Heart right ventricle (tissue), 16 donors: ENCODE results near the gene KRTAP20-3. TPM values are rescaled to one million over a fixed set of nuclear protein-coding genes. Genes with fewer than 3 reads are reported as not detected.

ENCODE experiments used
- ATAC-seq, 8 donors: fragments of 200-7000 bp; cut with Tn5 transposase; one replicate each; pipeline ENCODE4 v1.9.1; 2020; ENCODE audit warnings: mild to moderate bottlenecking in 8 of 8, moderate library complexity in 8 of 8, moderate number of reproducible peaks in 1 of 8
- DNase-seq, 2 donors: peaks; one replicate each; pipeline ENCODE4 v3.0.0-alpha.2; 2020
- H3K27ac ChIP-seq, 10 donors: fragments of 200-600 bp; sonication (generic) in 2 of 10; one replicate each; pipeline versions ENCODE4 v1.5.0 to v1.8.0; 2020 to 2022; ENCODE audit warnings: mild to moderate bottlenecking in 3 of 10
- H3K27me3 ChIP-seq, 7 donors: fragments of 200-600 bp; one replicate each; pipeline ENCODE4 v1.8.0; 2021 to 2022; ENCODE audit warnings: mild to moderate bottlenecking in 2 of 7
- H3K36me3 ChIP-seq, 9 donors: fragments of 200-600 bp; sonication (generic) in 1 of 9; one replicate each; pipeline versions ENCODE4 v1.5.0 to v1.8.0; 2020 to 2022; ENCODE audit warnings: mild to moderate bottlenecking in 2 of 9
- H3K4me1 ChIP-seq, 9 donors: fragments of 200-600 bp; sonication (generic) in 1 of 9; one replicate each; pipeline versions ENCODE4 v1.5.0 to v1.8.0; 2020 to 2022; ENCODE audit warnings: mild to moderate bottlenecking in 4 of 9
- H3K4me3 ChIP-seq, 10 donors: fragments of 200-600 bp; sonication (generic) in 2 of 10; one replicate each; pipeline versions ENCODE4 v1.5.0 to v1.8.0; 2020 to 2022; ENCODE audit warnings: mild to moderate bottlenecking in 7 of 10, moderate library complexity in 2 of 10
- H3K9me3 ChIP-seq, 11 donors: fragments of 200-600 bp in 10 of 11; sonication (generic) in 2 of 11; one replicate each; pipeline versions ENCODE4 v1.5.0 to v1.8.0; 2013 to 2022; ENCODE audit warnings: mild to moderate bottlenecking in 2 of 11, control low read depth in 1 of 11, moderate library complexity in 1 of 11
- CTCF ChIP-seq, 9 donors: fragments of 200-600 bp; sonication (generic) in 2 of 9; IDR thresholded peaks; one replicate each; pipeline versions ENCODE4 v1.5.0 to v1.8.0; 2021 to 2022; ENCODE audit warnings: antibody characterized with exemption in 9 of 9, mild to moderate bottlenecking in 5 of 9, moderate library complexity in 1 of 9
- WGBS, 2 donors: extraction: QIAGEN DNeasy Blood & Tissue Kit; methylation state at CpG; one replicate each; pipeline ENCODE4 v1.1.7; 2013; ENCODE audit warnings: inconsistent platforms in 1 of 2; 5-methylcytosine and 5-hydroxymethylcytosine counted together
- intact Hi-C, 10 donors: fragments of 100-400 bp; cut with DNase I; formaldehyde crosslinking; loops; one replicate each; pipeline versions ENCODE4 v1.11.1 to v1.14.2; 2022
- polyA plus RNA-seq, 2 donors: library from polyadenylated mRNA; stranded (reverse); fragments of 200-250 nt; gene quantifications; one replicate each; pipeline ENCODE4 v1.2.3, GENCODE V29; 2013
- total RNA-seq, 10 donors: library from RNA; stranded (reverse); fragmentation: NEBNext Ultra II Directional in 3 of 10; extraction: Animal tissue kit (Norgen Biotek cat#: 25700) in 3 of 10; gene quantifications; one replicate each; pipeline versions ENCODE4 v1.2.1 to v1.2.4, GENCODE V29; 2021 to 2023
- donor health status: Arrhythmogenic right ventricular cardiomyopathy.
- donor health status: ischemic (EF 13 %, LVEDD 7.1; RV severe dilation, severe dysfunction).
- donor health status: healthy with polysubstance abuse.
- donor health status: DM: no; HTN: yes; CAD: no.
- donor health status: DM: no; HTN: no; CAD: no.
- donor health status: ischemic (EF 25% LVEDD 6.9; RV normal size, moderate dysfunction).
- donor health status: ischemic (EF 25% LVEDD 5.7; RV mildly dilated, moderate dysfunction).
- donor health status: healthy.
- donor health status: DM: yes; HTN: yes; CAD: no.
- donor health status: Ischemic cardiomyopathy.
- donor health status: ischemic (EF 35%, LVEDD 5.7; RV mildly dilated, moderate dysfunction).
- donor health status: nonischemic (EF 11% LVEDD 7.7; RV severe dilation, severe dysfunction).
- donor health status: DM: yes; HTN: yes; CAD: no.
- donor health status: PGD.
- donor health status: ischemic (EF 29% LVEDD 5.4; RV normal size, mild dysfunction).
- donor health status: nonischemic (EF 23%, LVEDD 6.1; RV moderate dilation, normal function).

The KRTAP20-3 gene
- total and polyA plus RNA-seq, 12 donors, result not detected

GRCh38 chr21:30612132-30612531, 30.5 kb upstream of the KRTAP20-3 start:
- Histone ChIP-seq H3K36me3 (no peaks in the 10 kb centered on the region), H3K4me3 (no peak overlapping the region), H3K9me3 (peaks cover 0 to 12% (median 0%) of the 10 kb centered on the region in 11 donors), H3K27ac (no peak overlapping the region), H3K27me3 (no peaks in the 10 kb centered on the region), H3K4me1 (no peaks in the 10 kb centered on the region)
- ATAC-seq (no peak), DNase-seq (no peak)
- intact Hi-C loops, result no loop called here
- TF ChIP-seq CTCF (IDR thresholded peaks at IDR 0.05), result no peak
- WGBS, 2 donors, result 82 to 92% methylated on average over 2 of the region's 2 CpGs

- no peak within 1 kb of the TSS for H3K27ac ChIP-seq
- H3K27me3 ChIP-seq, result no peaks in the 10 kb centered on the region
- intact Hi-C loops, result no loop called here
- no peak for TF ChIP-seq CTCF (IDR thresholded peaks at IDR 0.05)
- ATAC-seq (no peak), DNase-seq (no peak)
- no peaks in the 10 kb centered on the region for H3K36me3 ChIP-seq
- 66 to 68% methylated on average over 2 of the region's 2 CpGs for WGBS, 2 donors
- no peak within 1 kb of the TSS for H3K4me3 ChIP-seq
- peaks cover 0 to 12% (median 0%) of the 10 kb centered on the region in 11 donors for H3K9me3 ChIP-seq
- H3K4me1 ChIP-seq, result no peaks in the 10 kb centered on the region
Observed at GRCh38 chr21:30613836-30614235, 28.8 kb upstream of the KRTAP20-3 start, which contains the start of gene KRTAP6-1. KRTAP6-1 (minus strand) TSS chr21:30613930; CDS start chr21:30613904, 26 bp downstream.

GRCh38 chr21:30615199-30615598, 27.5 kb upstream of the KRTAP20-3 start:
- no peak overlapping the region for H3K4me3 ChIP-seq
- H3K9me3 ChIP-seq, result peaks cover 0 to 12% (median 0%) of the 10 kb centered on the region in 11 donors
- no peaks in the 10 kb centered on the region for H3K36me3 ChIP-seq
- intact Hi-C loops, result no loop called here
- ATAC-seq (no peak), DNase-seq (no peak)
- no peaks in the 10 kb centered on the region for H3K27me3 ChIP-seq
- no peaks in the 10 kb centered on the region for H3K4me1 ChIP-seq
- TF ChIP-seq CTCF (IDR thresholded peaks at IDR 0.05), result no peak
- no peak overlapping the region for H3K27ac ChIP-seq

- intact Hi-C loops, result no loop called here
Observed at GRCh38 chr21:30616125-30616524, 26.5 kb upstream of the KRTAP20-3 start, which contains the start of gene KRTAP20-1. KRTAP20-1 (plus strand) TSS chr21:30616425; CDS start chr21:30616455, 30 bp downstream.

More at GRCh38 chr21:30616125-30616524, 26.5 kb upstream of the KRTAP20-3 start, which contains the start of gene KRTAP20-1:
- Histone ChIP-seq H3K36me3 (no peaks in the 10 kb centered on the region), H3K27me3 (no peaks in the 10 kb centered on the region), H3K9me3 (peaks cover 0 to 8% (median 0%) of the 10 kb centered on the region in 11 donors), H3K27ac (no peak within 1 kb of the TSS), H3K4me1 (no peaks in the 10 kb centered on the region), H3K4me3 (no peak within 1 kb of the TSS)
- WGBS, 2 donors, result 95 to 97% methylated on average over 2 of the region's 2 CpGs
- no peak for ATAC-seq
- DNase-seq, result no peak
- TF ChIP-seq CTCF (IDR thresholded peaks at IDR 0.05), result no peak
